Breast epithelium (tissue), 3 donors: ENCODE measurements around the gene CYP26A1.

Source experiments
- POLR2A ChIP-seq: fragments of 450-650 bp; IDR thresholded peaks from one replicate; pipeline ENCODE4 v1.6.1; 2016; ENCODE audit warnings: antibody characterized with exemption, mild to moderate bottlenecking, moderate library complexity
- TF ChIP-seq, protein P1 (sequence below), 3 donors: fragments of 450-650 bp; IDR thresholded peaks; one replicate each; pipeline ENCODE4 v1.5.1; 2016 to 2017; ENCODE audit warnings: antibody characterized with exemption in 3 of 3, mild to moderate bottlenecking in 3 of 3, moderate library complexity in 3 of 3

DNA sequence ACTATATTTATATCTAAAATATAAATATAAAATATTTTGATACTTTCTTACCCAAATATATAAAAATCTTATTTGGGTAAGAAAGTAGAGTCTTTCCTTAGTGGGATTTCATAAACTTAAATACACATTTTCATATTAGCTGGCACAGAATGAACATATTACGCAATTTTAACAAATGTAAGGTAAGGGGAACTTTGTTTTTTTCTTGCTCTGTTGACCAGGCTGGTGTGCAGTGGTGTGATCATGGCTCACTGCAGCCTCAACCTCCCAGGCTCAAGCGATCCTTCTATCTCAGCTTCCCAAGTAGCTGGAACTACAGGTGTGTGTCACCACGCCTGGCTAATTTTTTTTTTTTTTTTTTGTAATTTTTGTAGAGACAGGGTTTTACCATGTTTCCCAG, 18.3 kb downstream of the CYP26A1 start:
- TF ChIP-seq, protein P1, sequence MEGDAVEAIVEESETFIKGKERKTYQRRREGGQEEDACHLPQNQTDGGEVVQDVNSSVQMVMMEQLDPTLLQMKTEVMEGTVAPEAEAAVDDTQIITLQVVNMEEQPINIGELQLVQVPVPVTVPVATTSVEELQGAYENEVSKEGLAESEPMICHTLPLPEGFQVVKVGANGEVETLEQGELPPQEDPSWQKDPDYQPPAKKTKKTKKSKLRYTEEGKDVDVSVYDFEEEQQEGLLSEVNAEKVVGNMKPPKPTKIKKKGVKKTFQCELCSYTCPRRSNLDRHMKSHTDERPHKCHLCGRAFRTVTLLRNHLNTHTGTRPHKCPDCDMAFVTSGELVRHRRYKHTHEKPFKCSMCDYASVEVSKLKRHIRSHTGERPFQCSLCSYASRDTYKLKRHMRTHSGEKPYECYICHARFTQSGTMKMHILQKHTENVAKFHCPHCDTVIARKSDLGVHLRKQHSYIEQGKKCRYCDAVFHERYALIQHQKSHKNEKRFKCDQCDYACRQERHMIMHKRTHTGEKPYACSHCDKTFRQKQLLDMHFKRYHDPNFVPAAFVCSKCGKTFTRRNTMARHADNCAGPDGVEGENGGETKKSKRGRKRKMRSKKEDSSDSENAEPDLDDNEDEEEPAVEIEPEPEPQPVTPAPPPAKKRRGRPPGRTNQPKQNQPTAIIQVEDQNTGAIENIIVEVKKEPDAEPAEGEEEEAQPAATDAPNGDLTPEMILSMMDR (IDR thresholded peaks at IDR 0.05), result no peak
- TF ChIP-seq POLR2A, result no peak
